OCI-LY7 (cell line): ENCODE data around the gene LAMA2.

Source experiments
- CTCF ChIP-seq: fragments of 200-600 bp; sonication (generic); conservative IDR thresholded peaks from 2 replicates; pipeline ENCODE4 v1.5.1; 2014; ENCODE audit warnings: mild to moderate bottlenecking, antibody characterized with exemption, low read length, moderate library complexity, mixed read lengths
- EZH2phosphoT487 ChIP-seq: fragments of 200-600 bp; sonication (generic); IDR thresholded peaks from 2 replicates; pipeline ENCODE4 v1.6.1; 2018; ENCODE audit warnings: low read depth, borderline replicate concordance, mild to moderate bottlenecking, mixed run types, antibody characterized with exemption, low read length, moderate library complexity, mixed read lengths

- no peak for TF ChIP-seq CTCF
- no peak for TF ChIP-seq EZH2phosphoT487
Measured at GRCh38 chr6:129179283-129179682, 296.3 kb downstream of the LAMA2 start.
